ENCODE measurements around the gene ADAM12.
"Not testable (repeated sequence)": the region's sequence is repeated elsewhere in the genome, so short reads cannot be mapped to it uniquely, and the experiment has no call there.

The ADAM12 gene

DNA sequence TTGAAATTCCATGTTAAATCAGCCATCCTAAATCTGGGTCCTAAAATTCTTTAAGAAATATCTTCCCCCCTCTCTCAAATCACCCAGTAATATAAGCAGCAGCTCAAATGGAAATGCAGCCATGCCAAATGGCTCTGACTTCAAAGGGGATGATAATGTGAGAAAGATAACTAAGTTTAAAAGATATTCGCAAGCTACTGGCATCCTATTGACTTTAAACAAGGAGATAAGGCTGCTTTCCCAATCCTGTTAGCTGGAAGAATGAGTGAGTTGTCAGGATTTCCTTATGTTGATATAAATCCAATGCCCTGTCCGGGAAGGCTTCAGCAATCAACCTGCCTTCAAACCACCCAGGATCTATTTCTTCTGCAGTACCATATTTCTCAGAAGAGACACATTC is 320.0 kb downstream of the ADAM12 start:
- no peak for DNase-seq

DNA sequence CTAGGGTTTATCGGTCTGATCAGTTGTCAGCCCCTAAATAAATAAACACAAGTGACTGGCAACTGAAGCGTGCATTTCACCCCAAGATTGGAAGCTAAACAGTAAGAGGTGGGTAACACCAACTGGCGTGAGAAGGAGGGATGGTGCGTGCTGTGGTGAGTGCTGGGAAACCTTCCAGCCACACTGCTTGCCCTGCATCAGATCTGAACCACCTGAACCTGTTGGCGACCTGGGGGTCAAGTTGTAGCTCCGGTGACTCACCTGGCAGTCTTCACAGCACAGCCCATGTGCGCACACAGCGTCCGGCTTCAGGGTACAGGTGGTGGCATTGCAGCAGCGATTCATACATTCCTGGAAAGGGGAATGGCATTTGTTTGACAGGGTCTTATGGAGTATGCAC is 321.8 kb downstream of the ADAM12 start:
- DNase-seq = no peak

DNA sequence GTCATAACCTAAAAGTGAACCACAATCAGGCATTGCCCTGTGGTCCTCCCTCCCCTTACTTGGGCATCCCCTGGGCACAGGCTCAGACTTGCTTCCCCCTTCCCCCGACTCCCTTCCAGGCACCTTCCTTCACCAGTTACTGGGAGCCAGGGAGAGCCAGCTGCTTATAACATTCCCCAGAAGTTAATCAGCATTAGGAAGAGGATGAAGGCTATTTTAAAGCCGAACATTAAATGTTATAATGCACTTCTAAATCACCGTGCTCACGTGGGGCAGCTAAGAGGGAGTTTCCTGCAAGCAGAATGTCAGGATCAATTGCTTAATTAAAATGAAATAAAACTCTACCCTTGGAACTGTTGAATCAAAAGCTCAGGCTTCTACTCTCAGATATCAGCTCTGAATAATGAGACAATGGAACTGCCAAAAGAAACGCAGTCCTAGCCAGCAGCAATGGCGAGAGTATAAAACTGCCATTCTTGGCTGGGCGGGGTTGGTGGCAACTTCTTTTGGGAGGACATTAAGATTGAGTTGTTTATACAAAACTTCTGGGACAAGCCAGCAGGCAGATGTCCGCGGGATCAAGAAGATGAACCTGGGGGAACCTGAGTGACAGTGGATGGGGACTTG is 322.4 kb downstream of the ADAM12 start:
- DNase-seq = no peak

DNA sequence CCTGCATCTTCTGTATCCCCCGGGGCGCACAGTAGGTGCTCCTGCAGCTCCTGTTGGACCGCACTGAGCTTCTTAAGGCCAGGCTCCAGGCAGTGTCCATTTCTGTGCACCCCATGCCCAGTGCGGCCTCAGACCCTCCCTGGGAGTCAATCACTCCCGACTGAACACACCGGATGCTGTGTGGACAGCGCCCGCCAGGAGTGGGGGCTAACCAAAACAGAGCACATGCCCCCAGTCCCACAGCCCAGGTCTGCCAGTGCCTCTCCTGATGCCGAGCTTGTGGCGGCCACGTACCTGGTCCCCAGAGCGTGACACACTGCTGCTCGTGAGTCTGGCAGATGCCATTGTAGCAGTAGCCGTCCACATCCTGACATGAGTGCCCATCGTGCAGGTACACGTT is 323.8 kb downstream of the ADAM12 start:
- no peak for DNase-seq

DNA sequence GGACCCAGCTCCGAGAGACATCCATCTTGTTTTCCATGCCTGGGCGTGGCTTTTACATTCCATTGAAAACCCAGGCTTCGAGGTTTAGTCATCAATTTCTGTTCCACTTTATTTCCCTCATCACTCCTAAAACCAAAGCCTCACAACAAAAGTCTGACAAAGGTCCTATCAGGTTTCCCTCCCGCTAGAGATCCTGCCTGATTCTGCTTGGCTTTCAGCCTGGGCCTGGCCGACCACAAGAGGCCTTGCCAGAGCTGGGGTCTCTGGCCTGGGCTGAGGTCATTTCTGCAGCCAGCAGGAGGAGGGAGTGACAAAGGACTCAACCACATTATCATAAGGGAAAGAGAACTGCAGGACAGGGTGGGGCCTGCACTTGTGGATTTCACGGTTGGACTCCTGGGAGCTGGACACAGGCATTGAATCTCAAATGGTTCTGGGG is 324.9 kb downstream of the ADAM12 start:
- peak; percentile 80 for DNase-seq

DNA sequence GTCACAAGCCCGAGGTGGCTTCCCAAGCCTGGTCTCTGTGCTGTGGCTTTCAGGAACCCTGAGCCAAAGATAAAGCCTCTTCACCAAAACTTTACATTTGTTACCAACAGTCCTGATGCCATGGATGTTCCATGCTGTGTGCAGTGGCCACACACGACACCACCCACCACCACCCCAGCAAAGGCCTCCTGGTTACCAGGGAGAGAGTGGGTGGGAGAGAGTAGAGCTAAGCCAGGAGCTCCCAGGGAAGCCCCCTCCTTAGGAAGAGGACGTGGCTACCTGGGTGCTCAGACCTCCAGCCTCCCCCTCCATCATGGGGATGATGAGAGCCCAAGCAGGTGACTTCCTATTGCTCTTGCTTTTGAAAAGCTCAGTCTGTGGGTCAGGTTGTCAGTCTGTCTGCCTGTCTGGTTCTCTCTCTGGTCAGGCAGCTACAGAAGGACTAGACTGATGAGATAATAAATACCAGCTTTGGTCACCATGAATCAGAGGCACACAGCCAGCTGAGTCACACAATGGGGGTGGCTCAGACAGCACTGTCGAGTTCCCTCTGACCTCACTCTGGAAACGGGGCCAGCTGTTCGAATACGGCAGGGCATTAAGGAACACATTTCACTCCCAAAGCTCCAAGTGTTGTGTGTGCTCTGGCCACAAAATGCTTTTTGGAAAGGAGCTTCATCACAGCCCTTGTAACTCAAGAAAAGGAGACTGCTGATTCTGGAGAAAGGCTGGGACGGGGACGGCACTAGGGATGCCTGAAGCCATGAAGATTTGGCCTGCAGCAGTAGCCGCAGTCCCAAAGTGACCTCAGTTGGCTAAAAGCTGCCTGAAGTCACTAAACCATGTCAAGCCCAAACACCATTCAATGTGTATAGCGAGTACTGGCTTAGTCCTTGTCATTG is 325.9 kb downstream of the ADAM12 start:
- DNase-seq = peak; percentile 98

DNA sequence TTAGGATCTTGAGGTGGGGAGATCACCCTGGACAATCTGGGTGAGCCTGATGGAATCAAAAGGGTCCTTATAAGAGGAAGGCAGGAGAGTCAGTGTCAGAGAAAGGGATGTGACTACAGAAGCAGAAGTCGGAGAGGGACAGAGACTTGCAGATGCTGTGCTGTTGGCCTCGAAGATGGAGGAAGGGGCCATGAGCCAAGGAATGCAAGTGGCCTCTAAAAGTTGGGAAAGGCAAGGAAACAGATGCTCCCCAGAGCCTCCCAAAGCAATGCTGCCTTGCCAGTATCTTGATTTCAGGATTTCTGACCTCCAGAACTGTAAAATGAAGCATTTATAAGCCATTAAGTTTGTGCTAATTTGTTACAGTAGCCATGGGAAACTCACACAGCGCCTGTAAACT is 326.8 kb downstream of the ADAM12 start:
- no peak for DNase-seq

DNA sequence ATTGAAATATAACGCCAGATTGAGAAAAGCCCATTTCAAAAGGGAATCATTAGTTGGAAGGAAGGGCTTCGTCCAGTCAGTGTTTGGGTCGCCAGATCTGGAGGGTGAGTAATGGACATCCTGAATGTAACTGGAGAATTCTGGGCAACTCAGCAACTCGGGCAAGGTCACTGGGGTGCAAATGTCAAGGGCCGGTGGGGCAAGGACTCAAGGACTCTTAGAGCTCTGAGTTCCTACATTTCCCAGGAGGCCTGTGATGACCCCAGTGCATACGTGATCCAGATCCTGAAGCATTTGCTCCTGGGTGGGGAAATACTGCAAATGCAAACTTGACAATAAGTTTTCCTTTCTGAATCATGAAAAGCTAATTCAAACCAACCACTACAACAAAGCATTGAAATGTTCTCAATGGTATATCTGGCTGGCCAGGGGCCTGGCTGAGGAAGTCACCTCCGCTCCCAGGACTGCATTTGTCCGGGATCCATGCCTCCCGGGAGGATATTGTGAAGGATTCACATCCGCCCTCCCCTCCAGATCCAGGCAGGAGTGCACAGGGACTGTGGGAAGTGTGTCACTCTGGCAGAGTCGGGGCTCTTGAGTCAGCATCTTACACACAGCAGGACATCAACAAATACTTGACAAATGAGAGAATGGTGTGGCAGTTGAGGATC is 327.9 kb downstream of the ADAM12 start:
- DNase-seq = peak; percentile 81

DNA sequence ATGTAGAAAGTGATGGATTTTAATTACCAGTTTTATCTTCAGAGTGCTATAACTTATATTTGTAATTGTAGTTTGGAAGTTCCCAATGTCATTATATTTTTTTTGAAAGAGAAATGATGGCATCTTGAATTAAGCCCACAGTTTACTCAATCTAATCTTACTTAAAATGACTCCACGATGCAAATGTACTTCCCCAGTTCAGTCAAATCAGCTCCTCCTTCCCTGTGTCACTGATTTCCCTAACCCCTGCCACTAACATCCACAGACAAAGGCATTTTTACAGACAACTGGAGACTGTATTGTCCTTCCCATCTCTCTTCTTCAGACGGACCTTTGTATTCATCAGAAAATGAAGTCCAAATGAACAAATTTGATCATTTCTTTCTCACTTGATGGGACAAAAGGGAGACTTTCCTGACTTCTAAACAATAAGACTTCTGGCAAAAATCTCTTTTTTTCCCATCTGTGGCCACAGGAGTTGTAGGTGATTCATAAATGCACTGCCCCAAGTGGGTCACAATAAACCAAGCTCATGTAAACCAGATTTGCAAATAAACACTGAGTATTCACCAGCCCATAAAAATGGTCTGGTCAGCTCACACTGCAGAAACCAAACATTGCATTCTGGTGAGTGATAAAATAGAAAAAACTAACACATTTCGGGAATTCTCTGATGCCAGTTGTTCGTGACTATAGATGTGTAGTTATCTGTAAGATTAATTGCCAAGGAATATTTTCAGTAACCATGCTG is 329.0 kb downstream of the ADAM12 start:
- DNase-seq = peak; percentile 89

DNA sequence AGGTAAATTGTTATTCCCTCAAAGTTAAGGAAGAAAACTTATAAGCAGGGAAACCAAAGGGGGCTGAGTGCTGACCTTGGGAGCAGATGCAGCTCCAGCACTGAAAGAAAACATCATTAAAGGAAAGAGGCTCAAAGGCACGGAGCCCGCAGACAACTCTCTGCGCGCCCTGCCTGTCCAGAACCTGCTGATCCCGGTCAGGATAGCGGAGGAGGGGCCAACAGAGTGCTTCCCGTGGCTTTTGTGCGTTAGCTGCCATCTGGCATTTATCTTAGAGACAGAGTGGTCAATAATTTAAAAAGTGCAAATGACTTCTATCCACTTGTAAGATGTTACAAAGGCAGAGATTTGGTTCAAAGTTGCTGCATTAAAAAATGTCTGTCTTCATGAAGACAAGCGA is 329.8 kb downstream of the ADAM12 start:
- DNase-seq = no peak

DNA sequence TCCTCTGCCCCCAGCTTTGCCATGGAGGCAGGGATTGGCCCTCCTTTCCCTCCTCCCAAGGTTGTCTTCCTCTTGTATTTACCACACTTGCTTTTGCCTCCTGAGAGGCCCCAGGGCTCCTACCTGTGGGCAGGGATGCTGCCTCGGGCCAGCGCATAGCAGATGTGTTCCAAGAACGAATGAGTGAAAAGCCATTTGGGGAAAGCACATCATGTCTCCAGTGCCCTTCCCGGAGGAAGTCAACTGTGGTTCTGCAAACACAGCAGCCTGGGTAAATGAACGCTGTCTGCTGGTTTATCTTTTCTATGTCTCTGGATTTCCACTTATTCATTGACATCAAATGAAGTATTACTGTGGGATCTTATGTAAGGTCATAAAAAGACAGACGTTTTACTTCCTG is 330.2 kb downstream of the ADAM12 start:
- DNase-seq = no peak

DNA sequence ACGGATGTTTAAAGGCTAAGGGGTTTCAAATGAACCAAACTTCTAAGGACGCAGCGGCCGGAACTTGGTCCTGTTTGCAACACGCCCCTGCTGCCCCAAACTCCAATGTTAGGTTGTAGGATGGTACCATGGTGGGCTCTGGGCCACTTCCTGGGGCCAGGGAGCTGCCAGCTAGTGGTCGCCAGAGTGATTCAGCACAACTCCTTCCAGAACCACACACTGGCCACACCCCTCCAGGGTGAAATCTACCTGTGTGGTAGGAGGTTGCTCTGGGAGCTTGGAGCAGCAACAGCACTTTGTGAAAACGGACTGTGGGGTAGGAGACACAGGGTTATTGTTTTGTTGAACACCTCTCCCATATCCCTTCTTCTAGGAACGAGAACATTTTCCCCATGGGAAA is 330.8 kb downstream of the ADAM12 start:
- no peak for DNase-seq

DNA sequence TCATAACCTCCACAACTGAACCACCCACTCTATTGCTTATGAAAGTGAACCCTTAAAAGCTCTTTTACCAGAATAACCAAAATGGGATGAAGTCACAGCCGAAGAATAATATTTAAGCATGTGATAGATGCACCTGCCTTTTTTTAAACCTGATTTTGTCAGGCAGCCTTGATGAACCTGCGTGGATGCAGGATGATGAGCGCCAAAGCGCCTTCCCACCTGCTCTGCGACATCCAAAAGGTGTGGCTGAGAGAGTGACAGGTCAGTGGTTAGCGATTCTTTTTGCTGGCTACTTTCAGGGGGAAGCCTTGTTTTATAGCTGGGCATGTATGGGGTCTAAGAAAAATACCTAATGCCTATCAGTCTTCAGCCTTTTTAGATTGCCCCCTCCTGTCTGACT is 334.1 kb downstream of the ADAM12 start:
- no peak for DNase-seq

DNA sequence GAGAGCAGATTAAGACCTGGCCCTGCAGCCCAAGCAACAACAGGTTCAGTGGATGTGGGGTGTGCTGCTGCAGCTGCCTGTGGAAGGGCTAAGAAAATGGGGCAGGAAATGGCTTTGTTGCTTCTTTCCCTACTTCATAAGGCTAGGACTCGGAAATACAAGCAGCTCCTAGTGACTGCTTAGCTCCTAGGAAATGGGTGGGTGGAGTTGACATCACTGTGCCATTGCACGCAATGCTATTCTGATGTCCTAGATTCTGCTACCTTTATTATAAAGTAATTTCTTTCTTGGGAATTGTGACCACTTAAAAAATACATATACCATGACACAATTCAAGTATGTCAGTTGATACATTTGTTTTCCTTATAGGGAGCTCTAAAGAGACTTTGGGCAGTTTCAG is 336.1 kb downstream of the ADAM12 start:
- DNase-seq = no peak

DNA sequence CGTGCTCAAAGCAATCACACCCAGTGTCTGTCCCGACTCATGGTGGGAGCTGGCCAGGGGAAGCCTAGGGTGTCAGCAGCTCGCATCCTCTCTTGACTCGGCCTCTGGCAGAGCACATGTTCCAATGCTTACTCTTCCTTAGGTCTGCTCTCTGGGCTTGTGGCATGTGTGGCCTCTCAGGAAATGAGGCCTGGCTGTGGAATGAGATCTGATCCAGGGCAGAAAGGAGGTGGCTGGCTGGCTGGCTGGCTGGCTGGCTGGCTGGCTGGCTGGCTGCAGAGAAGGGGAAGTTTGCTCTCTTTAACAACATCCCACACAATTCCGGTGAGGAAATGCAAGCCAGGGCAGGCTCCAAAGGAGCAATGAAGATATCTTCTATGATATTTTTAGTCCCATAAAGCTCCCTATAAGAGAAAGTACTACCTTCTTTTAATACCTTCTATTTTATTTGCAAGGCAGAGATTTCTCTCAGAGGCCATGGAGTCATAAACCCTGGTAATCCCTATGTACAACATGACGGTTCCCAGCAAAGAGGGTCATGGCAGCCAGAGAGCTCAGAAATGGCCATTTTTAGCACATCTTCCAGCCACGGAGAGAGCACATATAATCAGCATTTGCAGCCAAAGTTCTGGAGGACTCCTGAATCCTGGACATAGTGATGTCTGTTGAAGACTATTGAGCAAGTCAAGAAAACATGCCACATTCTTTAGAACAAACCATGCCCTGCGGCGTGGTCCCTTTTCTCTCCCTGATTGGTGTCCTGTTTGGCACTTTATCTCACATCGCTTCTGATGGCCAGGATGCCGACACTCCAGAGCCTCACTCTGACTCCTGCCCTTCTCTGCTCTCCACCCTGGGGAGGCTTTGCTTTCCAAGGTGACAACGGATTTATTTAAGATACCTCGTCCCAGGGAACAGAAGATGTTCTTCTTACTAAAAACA is 338.2 kb downstream of the ADAM12 start:
- peak; percentile 31 for DNase-seq

DNA sequence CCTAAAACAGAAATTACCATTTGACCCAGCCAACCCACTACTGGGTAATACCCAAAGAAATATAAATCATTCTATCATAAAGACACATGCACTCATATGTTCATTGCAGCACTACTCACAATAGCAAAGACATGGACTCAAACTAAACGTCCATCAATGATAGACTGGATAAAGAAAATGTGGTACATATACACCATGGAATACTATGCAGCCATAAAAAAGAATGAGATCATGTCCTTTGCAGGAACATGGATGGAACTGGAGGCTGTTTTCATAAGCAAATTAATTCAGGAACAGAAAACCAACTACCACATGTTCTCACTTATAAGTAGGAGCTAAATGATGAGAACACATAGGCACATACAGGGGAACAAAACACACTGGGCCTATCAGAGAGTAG is 340.5 kb downstream of the ADAM12 start:
- not testable (repeated sequence) for DNase-seq

DNA sequence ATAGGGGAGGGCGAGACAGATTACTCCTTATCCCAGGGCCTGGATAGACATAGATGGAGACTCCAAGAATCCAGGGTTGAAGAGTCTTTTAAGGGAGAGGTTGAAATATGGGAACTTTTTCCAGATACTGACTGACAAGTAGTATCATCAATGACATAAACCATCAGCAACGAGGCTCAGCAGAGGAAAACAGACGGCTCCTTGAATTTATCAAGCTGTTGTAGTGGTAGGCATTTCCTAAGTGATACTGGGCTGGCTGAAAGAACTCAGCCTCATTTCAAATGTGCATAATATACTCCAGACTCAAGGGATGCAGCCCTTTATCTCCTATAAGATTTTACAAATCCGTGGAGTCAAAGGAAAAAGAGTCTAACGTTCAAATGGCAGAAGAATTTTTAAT is 341.4 kb downstream of the ADAM12 start:
- no peak for DNase-seq

DNA sequence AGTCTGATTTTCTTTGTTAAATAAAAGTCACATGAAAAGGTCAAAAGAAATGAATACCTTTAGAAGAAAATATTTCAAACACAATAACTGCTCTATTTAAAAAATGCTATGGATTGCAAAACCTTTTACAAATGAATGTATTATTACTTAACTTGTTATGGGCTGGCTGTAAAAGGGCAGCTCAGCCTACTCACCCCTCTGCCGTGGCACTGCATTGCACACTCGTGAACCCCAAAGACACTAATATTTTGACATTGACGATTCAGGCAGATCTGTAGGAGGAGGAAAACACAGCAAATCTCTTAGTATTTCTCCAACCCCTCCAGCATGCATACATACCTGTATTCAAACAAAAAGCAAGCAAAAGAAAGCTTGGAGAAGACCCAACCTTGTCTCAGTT is 342.4 kb downstream of the ADAM12 start:
- DNase-seq = no peak

DNA sequence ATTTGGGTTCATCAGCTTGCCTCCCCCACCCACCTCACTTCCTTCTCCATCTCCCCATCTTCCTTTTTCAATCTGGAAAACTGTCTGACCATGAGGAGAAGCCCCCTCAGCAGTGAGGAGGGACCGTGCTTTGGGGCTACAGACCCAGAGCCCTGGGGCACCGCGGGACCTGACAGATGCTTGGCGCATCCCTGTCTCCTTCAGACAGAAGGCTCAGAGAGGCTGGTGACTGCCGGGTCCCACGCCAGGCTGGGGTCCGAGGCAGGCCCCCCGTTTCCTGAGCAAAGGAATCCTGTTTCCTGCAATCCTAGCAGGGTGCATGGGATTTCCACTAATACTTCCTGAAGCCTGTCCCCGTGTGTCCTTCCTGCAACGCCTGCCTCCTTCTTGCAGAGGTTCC is 344.9 kb downstream of the ADAM12 start:
- no peak for DNase-seq

DNA sequence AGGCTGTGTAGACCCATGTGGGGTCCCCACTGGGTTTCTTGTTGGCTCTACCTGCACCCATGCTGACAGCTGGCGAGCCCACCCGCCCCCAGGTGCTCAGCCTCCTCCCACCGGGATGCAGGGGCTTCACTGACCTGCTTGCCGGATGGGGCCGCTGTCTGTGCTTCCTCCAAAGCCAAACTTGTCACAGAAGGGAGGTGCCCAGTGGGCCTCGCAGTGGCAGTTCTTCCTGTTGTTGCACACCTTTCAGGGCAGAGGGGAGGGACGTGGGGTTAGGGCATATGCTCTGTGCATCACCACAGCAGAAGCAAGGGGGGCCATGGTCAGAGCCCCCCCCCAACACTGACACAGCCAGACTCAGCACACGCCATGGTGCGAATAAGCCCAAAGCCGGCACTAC is 345.4 kb downstream of the ADAM12 start:
- DNase-seq = no peak

DNA sequence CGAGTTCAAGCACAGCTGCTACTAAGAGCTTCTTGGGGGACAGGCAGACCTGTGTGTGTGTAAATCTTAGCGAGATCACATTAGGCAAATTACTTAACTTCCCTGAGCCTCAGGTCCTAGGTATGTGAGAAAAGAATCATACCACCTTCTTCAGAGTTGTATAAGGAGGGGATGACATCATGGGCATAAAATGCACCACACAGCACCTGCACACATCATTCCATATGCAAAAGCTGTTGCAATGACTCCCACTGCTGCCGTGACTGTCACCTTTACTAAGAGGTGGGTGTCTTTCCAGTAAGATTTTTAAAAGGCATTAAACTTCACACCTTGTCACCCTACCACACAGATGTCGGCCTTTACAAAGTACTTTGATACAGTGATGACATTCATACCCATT is 345.9 kb downstream of the ADAM12 start:
- no peak for DNase-seq

DNA sequence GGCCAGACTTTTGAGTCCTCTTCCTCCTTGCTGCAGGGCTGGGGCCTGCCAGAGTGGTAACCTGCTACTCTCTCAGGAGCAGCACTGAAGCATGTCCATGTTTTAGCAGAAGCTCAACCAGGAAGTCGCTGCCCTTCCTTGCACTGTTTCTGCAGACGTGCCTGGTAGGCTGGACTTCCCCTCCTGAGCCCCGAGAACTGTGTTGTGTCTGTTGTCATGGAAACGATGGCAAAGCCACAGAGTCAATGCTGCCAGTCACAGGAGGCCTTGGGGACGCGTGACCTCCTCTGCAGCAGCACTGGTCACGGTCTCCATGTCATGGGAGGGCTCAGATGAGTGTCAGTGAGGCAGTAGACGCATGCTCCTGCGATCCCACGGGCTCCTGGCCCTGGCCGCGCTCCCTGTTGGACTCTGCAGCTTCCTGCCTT is 346.5 kb downstream of the ADAM12 start:
- DNase-seq = peak; percentile 5
